Nasal cavity respiratory epithelium epithelial cell of viscerocranial mucosa (primary cell): ENCODE data around the gene PFN4. TPM values are rescaled to one million over a fixed set of nuclear protein-coding genes. Genes with fewer than 3 reads are reported as not detected.

Experiments
- total RNA-seq: library from RNA; depleted of rRNA; stranded (reverse); fragments of >200 nt; gene quantifications from 2 replicates; pipeline ENCODE4 v1.2.3, GENCODE V29; 2014

PFN4 gene, protein sequence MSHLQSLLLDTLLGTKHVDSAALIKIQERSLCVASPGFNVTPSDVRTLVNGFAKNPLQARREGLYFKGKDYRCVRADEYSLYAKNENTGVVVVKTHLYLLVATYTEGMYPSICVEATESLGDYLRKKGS
- 0.34 and 0.43 TPM in 2 replicates for total RNA-seq

DNA sequence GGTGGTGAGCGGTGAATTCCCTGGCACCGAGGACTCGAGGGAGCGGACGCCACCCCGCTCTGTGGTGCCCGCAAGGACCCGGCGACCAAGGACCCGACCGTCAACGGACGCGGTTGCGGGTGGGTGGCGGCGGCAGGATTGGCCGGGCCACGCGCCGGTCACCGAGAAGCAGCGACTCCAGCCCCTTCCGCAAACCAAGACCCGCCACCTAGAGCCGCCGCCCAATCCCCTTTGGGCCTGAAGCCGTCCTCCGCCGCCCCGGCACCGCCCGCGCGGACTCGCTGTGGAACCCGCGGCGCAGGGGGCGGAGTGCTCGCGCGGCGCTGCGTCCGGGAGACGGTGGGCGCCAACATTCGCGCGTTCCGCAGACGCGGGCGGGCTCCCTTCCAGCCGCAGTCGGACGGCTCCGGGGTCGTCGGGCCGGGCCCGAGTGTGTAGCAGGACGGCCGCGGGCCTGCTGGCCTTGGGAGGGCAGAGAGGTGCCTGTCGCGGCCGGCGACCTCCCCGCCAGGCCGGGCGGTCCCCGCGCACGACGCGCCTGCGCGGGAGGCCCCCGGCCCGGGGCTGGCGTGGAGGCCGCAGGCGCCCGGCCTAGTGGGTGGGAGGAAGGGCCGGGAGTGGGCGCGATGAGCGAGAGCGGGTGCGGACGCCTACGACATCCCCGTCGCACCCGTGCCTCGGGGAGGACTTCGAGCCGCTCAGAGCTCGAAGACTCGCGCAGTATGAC is at the start of gene PFN4, which contains the start of gene FAM228B:
Gene PFN4 (minus strand): TSS at position 140 of the 727 bp plus-strand sequence. CDS start 799 bp downstream, outside the sequence.
Gene FAM228B (plus strand): TSS at position 275 of the 727 bp plus-strand sequence. CDS start 893 bp downstream, outside the sequence.

DNA sequence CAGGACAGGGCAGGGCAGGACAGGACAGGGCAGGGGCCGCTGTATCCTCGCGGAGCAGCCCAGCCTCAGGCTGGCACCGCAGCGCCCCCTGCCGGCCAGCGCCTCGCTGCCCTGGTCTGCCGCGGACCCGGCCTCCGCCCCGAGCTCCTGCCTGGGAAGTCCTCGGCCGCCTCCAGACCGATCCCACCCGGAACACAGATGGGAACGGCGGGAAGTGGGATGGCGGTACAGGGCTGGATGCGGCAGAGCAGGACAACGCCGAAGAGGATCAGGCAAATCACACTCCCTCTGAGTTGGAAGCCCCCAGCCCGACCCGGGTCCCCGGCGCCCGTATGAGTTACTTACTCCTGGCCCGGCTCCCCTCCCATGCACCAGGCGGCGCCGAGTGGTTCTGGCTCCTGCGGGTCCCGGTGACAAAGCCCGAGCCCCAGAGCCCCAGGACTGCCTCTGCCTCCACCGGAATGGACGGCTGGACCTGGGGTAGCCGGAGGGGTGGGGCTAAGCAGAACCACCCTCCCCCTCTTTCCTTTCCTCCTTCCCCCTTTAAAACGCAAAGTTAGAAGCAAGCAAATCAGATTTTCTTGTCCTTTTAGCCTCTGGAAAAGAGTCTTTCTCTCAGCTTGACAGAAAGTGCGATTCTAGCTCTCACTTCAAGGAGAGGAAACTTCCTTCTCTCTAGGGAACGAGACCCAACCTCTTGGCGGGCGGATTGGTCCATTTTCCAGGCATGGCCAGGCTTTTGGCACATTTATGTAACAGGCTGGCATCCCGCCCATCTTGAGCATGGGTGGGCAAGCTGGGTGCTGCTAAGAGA is 38.5 kb downstream of the PFN4 start, which contains the start of gene TP53I3:
Gene TP53I3 (minus strand): TSS at position 449 of the 814 bp plus-strand sequence. CDS start 508 bp downstream, outside the sequence.

DNA sequence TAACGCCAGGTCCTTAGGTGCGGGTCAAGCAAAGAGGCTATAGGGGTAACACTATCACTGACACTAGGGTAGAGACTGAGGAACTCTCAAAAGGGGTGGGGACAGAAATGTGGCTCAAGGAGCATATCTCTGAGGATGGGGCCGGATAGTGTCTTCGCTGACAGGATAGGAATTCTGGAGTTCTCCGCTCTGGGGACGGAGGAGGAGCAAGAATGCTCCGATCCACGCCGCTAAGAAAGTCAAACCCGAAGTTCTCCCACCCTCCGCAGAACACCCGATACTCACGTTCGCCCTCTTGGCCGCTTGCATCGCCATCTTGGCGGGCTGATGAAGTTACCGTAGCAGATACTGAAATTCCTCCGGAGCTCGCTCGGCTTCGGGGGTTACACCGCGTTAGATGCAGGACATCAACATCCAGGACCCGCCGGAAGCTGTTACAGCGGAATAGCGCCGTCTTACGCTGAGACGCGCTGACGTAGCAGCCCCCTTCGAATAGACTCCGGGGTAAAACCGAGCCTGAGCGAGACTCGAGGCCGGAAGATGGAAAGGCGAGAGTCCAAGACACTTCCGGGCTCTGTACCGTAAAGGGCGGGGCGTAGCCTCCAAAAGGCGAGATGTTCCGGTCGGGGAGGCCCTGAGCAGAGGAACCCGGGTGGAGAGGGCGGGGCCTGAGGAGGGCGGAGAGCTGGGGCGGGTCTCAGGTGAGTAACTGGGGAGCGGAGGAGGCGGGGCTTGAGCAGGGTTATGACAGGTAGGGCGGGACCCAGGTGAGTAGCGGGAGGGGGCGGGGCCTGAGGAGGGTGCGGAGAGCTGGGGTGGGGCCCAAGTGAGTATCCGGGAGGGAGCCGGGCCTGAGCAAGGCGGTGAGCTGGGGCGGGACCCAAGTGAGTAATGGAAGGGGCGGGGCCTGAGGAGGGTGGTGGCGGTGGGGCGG is 47.0 kb downstream of the PFN4 start, which contains the start of gene SF3B6:
Gene SF3B6 (minus strand): TSS at position 412 of the 934 bp plus-strand sequence. CDS start 97 bp downstream, at position 315.

Other genes with a start within 250 kb of the PFN4 start
- 11.6 and 17.2 TPM in 2 replicates for gene ATAD2B, start 196.2 kb downstream of the PFN4 start, total RNA-seq
- 13.3 and 15.5 TPM in 2 replicates for gene UBXN2A, start 182.9 kb downstream of the PFN4 start, total RNA-seq
- 0.07 TPM in 1 of 2 replicates, not detected in the other for gene MFSD2B, start 113.2 kb downstream of the PFN4 start, total RNA-seq
- 6.2 and 6.8 TPM in 2 replicates for gene WDCP, start 75.9 kb downstream of the PFN4 start, total RNA-seq
- gene FKBP1B, start 73.6 kb downstream of the PFN4 start, total RNA-seq, result 6.4 and 7.9 TPM in 2 replicates
- gene SF3B6, start 47.0 kb downstream of the PFN4 start, total RNA-seq, result 151 and 238 TPM in 2 replicates
- gene TP53I3, start 38.5 kb downstream of the PFN4 start, total RNA-seq, result 14.0 and 26.4 TPM in 2 replicates
- 6.2 and 7.8 TPM in 2 replicates for gene FAM228B, start 135 bp upstream of the PFN4 start, total RNA-seq
- under 0.01 TPM in 1 of 2 replicates, not detected in the other for gene FAM228A, start 51.7 kb upstream of the PFN4 start, total RNA-seq
- 37.9 and 42.0 TPM in 2 replicates for gene ITSN2, start 237.2 kb upstream of the PFN4 start, total RNA-seq